Ecto neural progenitor cell (in vitro differentiated cells): ENCODE results near the gene THSD8.

Source experiments
- DNase-seq: peaks from one replicate; pipeline ENCODE4 v3.0.0-alpha.2; 2018; ENCODE audit warnings: low spot score

Gene THSD8

GRCh38 chr19:12779162-12779993 lies 22.5 kb upstream of the THSD8 start:
- peak; percentile 59 for DNase-seq

GRCh38 chr19:12782174-12782423 lies 19.8 kb upstream of the THSD8 start:
- DNase-seq = peak; percentile 54

- peak; percentile 79 for DNase-seq
Observed at GRCh38 chr19:12782424-12783290, 19.2 kb upstream of the THSD8 start.

- DNase-seq = no peak
Observed at GRCh38 chr19:12783291-12783848, 18.5 kb upstream of the THSD8 start.

GRCh38 chr19:12783849-12784393 lies 17.9 kb upstream of the THSD8 start:
- no peak for DNase-seq

GRCh38 chr19:12784394-12784870 lies 17.4 kb upstream of the THSD8 start:
- no peak for DNase-seq

GRCh38 chr19:12784871-12785430 lies 16.9 kb upstream of the THSD8 start:
- no peak for DNase-seq

- no peak for DNase-seq
Observed at GRCh38 chr19:12785431-12786031, 16.3 kb upstream of the THSD8 start.

GRCh38 chr19:12786141-12786870 lies 15.6 kb upstream of the THSD8 start:
- DNase-seq = no peak

GRCh38 chr19:12786952-12787351 lies 14.9 kb upstream of the THSD8 start:
- DNase-seq = no peak

GRCh38 chr19:12787458-12787857 lies 14.4 kb upstream of the THSD8 start:
- DNase-seq = no peak

GRCh38 chr19:12788042-12788681 lies 13.7 kb upstream of the THSD8 start:
- DNase-seq = no peak

GRCh38 chr19:12788682-12789097 lies 13.2 kb upstream of the THSD8 start:
- peak; percentile 77 for DNase-seq

GRCh38 chr19:12789098-12789903 lies 12.6 kb upstream of the THSD8 start:
- no peak for DNase-seq

- DNase-seq = peak; percentile 97
Observed at GRCh38 chr19:12789904-12790619, 11.8 kb upstream of the THSD8 start.

- no peak for DNase-seq
Observed at GRCh38 chr19:12790628-12791344, 11.1 kb upstream of the THSD8 start.

GRCh38 chr19:12791345-12792050 lies 10.4 kb upstream of the THSD8 start, which contains the start of gene JUNB:
JUNB (plus strand) TSS chr19:12791486; CDS start chr19:12791772, 286 bp downstream.
- DNase-seq = peak; percentile 93
